Measurements from ENCODE around the gene ARVCF. TPM values are rescaled to one million over a fixed set of nuclear protein-coding genes. Genes with fewer than 3 reads are reported as not detected.

Gene ARVCF
- polyA plus RNA-seq, 1 of the 3 experiments (the other 2 are of a cell fraction) = 27.4 TPM

DNA sequence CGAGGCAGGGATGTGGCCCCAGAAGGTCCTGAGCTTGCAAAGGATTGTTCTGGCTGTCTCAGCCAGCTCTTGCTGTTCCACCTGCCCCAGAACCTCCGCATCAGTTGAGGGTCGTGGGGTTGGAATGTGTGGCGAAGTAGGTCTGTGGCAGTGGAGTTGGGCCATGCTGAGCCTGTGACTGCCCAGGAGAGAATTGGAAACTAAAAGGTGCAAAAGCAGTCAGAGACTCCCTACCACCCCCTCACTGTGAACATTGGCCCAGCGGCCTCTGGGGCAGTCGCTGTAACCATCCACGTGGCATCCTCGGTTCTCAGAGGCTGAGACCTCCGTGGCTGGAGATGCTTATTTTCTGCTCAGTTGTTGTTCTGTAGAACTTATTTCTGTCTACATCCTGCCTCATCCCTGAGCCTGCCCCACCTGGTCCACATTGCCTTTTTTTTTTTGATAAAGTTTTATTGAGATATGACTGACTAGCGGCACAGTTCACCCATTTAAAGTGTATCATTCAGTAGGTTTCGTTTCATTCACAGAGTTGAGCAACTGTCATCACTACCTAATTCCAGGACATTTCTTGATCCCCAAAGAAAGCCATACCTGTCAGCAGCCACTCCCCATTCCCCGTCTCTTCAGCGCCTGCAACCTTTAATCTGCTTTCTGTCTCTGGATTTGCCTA lies 41.1 kb upstream of the ARVCF start:
- CTCF ChIA-PET = interaction anchor here (0.6 kb wide), 1 partner anchor 746 kb away, joined by 3 read pairs; no protein-coding TSS in a partner anchor
- POLR2A ChIA-PET = interaction anchor here (0.6 kb wide), 1 partner anchor 13 kb away, joined by 4 read pairs; no protein-coding TSS in a partner anchor
- Histone ChIP-seq H3K4me2 (no peak overlapping the region), H3F3A (replicated peaks; ENCODE audit: insufficient read depth) (peaks cover 2% of the 10 kb centered on the region), H3K9me2 (no peaks in the 10 kb centered on the region), H3K9me3 (no peaks in the 10 kb centered on the region), H3K27me3 (ENCODE audit: insufficient read depth) (no peaks in the 10 kb centered on the region), H4K20me1 (ENCODE audit: insufficient read depth) (no peaks in the 10 kb centered on the region), H3K79me2 (ENCODE audit: insufficient read depth) (no peaks in the 10 kb centered on the region), H3K9ac (no peak overlapping the region), H2AFZ (ENCODE audit: low read depth) (no peak overlapping the region), H3K36me3 (replicated peaks in 1 of 2; ENCODE audit: control insufficient read depth in 1 of 2, insufficient read depth in 2 of 2, low read length in 1 of 2) (peaks cover 0 to 10% of the 10 kb centered on the region in 2 experiments), H3K27ac (ENCODE audit: low read depth in 2 of 2, low read length in 1 of 2) (no peak overlapping the region), H3K4me3 (ENCODE audit: low read depth in 2 of 2, low read length in 1 of 2) (no peak overlapping the region), H3K4me1 (ENCODE audit: control insufficient read depth in 1 of 2, insufficient read depth in 2 of 2, low read depth in 1 of 2, low read length in 1 of 2) (no peaks in the 10 kb centered on the region)
- no peak for TF ChIP-seq GABPA (IDR thresholded peaks at IDR 0.05; ENCODE audit: low read depth)
- no peak for TF ChIP-seq EP300 (IDR thresholded peaks at IDR 0.05; ENCODE audit: borderline replicate concordance in 1 of 2, low read depth in 1 of 2, low read length in 1 of 2)
- TF ChIP-seq RCOR1 (IDR thresholded peaks at IDR 0.05; ENCODE audit: low read length) = no peak
- no peak for TF ChIP-seq RXRA (IDR thresholded peaks at IDR 0.05; ENCODE audit: borderline replicate concordance, low read depth)
- TF ChIP-seq NRF1 (IDR thresholded peaks at IDR 0.05; ENCODE audit: low read depth, low read length) = no peak
- TF ChIP-seq, protein P1, sequence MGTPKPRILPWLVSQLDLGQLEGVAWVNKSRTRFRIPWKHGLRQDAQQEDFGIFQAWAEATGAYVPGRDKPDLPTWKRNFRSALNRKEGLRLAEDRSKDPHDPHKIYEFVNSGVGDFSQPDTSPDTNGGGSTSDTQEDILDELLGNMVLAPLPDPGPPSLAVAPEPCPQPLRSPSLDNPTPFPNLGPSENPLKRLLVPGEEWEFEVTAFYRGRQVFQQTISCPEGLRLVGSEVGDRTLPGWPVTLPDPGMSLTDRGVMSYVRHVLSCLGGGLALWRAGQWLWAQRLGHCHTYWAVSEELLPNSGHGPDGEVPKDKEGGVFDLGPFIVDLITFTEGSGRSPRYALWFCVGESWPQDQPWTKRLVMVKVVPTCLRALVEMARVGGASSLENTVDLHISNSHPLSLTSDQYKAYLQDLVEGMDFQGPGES (IDR thresholded peaks at IDR 0.05; ENCODE audit: low read depth, low read length) = no peak
- no peak for TF ChIP-seq MAX (IDR thresholded peaks at IDR 0.05; ENCODE audit: low read depth)
- no peak for TF ChIP-seq RFX5 (IDR thresholded peaks at IDR 0.05; ENCODE audit: low read length)
- no peak for TF ChIP-seq POLR2AphosphoS5 (IDR thresholded peaks at IDR 0.05; ENCODE audit: low read depth, low read length)
- TF ChIP-seq, protein P2, sequence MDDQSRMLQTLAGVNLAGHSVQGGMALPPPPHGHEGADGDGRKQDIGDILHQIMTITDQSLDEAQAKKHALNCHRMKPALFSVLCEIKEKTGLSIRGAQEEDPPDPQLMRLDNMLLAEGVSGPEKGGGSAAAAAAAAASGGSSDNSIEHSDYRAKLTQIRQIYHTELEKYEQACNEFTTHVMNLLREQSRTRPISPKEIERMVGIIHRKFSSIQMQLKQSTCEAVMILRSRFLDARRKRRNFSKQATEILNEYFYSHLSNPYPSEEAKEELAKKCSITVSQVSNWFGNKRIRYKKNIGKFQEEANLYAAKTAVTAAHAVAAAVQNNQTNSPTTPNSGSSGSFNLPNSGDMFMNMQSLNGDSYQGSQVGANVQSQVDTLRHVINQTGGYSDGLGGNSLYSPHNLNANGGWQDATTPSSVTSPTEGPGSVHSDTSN (IDR thresholded peaks at IDR 0.05) = no peak
- TF ChIP-seq JUND (IDR thresholded peaks at IDR 0.05) = no peak
- TF ChIP-seq ZBTB33 (IDR thresholded peaks at IDR 0.05; ENCODE audit: borderline replicate concordance, low read depth) = no peak
- no peak for TF ChIP-seq YY1 (IDR thresholded peaks at IDR 0.05; ENCODE audit: low read depth)
- no peak for DNase-seq
- WGBS (ENCODE audit: low lambda C conversion rate) = 95% methylated on average over 13 of the region's 13 CpGs

Data from SK-N-SH (cell line).